Airway epithelial cell (primary cell): Measurements from ENCODE around the gene CELF4. TPM values are rescaled to one million over a fixed set of nuclear protein-coding genes. Genes with fewer than 3 reads are reported as not detected.

Source experiments
- total RNA-seq: library from RNA; depleted of rRNA; stranded (reverse); fragments of >200 nt; gene quantifications from 2 replicates; pipeline ENCODE4 v1.2.3, GENCODE V29; 2015

CELF4 gene
- 0.42 TPM in 1 of 2 replicates, not detected in the other for total RNA-seq

DNA sequence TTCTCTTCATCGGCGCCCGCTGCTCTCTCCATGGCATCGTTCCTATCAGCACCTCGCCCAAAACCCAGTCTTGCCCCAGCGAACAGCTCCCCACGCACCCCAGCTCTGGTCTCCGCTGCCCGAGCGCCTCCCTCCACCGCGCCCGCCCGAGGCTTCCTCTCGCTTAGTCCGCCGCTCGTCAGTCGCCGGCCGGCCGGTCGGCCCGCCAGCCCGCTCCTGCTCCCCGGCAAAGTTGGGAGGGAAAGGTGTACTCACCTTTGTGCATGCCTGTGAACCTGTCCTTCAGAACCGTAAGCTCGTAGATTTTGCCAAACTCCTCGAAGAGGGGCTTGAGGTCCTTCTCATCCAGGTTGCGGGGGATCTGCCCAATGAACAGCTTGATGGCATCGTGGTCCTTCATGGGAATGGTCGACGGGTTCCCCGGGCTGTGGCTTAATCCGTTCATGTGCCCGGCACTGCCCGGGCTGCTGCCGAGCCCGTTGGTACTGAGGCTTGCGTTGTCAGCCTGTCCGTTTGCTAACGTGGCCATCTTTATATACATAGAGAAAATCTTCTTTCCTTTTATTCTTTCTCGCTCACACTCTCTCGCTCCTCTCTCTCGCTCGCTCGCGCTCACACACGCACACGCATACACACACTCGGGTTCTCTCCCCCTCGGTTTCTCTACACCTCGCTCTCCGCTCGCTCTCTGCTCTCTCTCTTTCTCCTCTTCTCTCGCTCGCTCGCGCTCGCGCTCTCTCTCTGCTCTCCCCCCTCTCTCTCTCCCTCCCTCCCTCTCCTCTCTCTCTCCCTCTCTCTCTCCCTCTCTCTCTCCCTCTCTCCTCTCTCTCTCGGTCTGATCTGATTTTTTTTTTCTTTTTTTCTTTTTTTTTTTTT lies at the start of gene CELF4:
CELF4 (minus strand) TSS at position 698 of the 876 bp plus-strand sequence.

